GM19193 (cell line): ENCODE data around the gene CAMTA1.

ENCODE experiments used
- POLR2A ChIP-seq: IDR thresholded peaks from 4 replicates; pipeline ENCODE4 v1.6.1; 2011; ENCODE audit not compliant: insufficient read depth, insufficient read length; ENCODE audit errors: extremely low read depth

The CAMTA1 gene

DNA sequence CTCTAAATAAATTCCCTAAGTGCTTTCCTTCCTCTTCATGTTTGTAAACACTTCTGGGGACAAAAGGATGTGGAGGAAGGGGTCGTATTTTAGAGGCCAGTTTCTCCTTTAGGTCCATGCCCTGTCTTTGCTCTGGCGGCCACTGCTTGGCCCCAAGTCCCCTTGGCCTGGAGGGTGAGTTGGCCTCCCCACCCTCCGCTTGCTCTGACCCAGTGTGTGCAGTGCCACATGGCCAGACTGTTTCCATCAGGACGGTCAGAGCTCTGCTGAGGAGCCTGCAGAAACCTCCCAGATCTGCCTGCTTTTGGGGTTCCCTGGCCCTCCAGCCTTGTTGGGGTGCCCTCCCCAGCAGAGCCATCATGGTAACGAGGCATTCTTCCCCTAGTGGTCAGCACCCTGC, 127.8 kb downstream of the CAMTA1 start:
- TF ChIP-seq POLR2A, result no peak

DNA sequence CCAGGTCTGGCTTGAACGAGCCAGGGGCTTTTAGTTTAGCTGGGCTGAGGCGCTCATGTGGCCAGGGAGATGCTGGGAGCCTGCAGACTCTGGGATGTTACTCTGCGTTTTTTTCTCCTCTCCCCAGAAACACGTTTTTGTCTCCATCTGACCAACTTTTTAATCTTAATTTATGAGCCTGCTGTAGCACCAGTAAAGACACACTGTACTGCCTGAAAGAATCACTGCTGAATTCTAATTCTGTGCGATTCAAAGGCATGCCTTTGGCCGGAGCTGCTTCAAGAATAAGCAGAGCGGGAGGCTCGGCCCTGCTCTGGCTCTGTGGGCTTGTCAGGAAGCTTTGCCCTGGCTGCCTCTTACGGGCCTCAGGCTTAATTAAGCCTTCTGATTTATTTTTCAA, 129.5 kb downstream of the CAMTA1 start:
- TF ChIP-seq POLR2A, result no peak

DNA sequence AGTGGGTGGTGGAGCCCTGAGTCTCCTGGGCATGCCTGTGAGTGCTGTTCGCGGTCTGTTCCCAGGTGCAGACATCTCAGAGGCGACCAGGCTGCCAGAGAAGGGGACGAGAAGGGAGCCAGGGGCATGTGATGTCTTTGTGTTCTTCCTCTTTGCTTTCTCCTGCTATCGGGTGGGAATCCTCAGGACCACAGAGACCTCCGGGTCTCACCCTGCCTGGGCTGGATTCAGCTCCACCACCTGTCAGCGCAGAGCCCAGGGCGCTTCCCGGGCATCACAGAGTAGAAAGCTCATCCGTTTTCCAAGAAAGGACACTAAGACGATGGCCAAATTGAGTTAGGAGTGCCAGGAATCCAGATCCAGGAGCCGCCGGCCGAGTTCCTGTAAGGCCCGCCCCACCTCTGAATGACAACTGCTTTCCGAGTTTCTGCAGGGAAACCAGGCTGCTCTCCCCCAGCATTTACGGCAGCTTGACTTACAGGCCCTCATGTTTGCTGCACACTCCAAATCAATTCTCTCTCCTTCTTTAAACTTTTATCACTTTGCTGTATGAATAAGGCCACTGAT, 130.8 kb downstream of the CAMTA1 start:
- TF ChIP-seq POLR2A, result no peak

DNA sequence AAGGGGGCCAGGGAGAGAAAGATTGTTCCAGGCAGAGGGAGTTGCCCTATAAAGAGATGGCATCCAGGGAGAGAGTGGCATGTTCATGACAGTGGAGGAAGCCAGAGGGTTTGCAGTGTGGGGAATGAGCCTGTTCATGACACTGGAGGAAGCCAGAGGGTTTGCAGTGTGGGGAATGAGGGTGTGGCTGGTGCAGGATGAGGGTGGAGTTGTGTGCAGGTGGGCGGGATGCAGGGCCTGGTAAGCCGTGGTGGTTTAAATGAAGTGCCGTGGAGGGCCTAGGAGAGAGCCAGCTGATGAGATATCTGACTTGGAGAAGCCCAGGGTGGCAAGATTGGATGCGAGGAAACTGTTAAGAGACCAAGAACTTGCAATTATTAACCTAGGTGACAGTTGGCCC, 131.8 kb downstream of the CAMTA1 start:
- TF ChIP-seq POLR2A, result no peak

DNA sequence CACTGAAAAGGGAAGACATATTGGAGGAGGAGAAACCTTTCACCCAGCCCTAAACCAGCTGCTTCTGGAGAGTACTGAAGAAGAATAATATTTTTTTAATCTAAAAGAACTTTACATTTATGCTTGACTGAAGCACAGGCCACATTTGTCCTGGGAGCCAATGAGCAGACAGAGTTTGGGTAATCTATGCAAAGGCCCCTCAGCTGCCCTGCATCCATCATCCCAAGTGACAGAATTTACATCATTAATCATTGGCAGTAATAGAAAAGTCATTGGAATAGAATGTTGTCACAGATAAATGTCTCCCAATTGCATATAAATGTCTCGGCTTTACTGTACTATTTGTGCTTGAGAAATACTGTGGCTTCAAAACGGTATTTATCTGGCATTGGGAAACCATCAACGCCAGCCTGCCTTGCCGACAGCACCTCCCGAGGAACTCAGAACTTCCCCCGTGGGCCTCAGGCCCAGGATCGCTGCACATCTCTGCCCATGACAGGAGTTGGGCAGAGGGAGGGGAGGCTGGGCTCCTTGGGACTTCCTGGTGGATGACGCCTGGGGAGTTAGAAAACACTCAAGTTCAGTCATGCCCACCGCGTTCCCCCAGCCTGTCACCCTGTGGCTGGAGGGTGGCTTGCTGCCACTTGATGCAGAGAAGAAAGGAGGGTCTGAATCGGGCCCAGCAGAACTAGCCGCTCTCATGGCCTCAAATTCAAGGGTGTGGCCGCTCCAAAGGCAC, 133.1 kb downstream of the CAMTA1 start:
- TF ChIP-seq POLR2A, result no peak

DNA sequence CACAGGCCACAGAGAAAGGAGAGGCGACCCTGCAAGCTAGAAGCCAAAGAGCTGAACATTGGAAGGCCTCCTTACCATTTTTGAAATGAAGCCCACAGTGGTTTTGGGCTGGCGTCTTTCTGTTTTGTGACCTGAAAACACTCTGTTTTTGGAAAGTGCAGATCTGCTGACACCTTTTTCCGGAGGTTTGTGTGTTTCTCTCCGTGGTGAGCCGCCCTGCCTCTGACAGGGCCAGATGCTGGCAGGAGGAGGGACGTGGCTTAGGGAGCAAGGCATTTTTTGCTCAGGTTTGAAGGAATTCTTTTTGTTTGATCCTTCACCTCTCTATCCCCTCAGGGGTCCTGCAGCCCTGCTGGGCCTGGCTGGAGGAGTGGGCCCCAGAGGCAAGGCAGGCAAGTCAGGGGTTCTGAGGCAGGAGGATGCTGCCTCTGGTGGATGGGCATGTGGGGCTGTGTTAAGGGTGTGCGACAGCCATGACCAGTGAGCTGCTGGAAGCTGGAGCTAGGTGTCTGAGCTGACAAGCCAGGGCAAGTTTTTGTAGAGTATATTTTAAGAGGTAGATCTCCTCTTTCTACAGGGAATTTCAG, 133.8 kb downstream of the CAMTA1 start:
- TF ChIP-seq POLR2A, result no peak

DNA sequence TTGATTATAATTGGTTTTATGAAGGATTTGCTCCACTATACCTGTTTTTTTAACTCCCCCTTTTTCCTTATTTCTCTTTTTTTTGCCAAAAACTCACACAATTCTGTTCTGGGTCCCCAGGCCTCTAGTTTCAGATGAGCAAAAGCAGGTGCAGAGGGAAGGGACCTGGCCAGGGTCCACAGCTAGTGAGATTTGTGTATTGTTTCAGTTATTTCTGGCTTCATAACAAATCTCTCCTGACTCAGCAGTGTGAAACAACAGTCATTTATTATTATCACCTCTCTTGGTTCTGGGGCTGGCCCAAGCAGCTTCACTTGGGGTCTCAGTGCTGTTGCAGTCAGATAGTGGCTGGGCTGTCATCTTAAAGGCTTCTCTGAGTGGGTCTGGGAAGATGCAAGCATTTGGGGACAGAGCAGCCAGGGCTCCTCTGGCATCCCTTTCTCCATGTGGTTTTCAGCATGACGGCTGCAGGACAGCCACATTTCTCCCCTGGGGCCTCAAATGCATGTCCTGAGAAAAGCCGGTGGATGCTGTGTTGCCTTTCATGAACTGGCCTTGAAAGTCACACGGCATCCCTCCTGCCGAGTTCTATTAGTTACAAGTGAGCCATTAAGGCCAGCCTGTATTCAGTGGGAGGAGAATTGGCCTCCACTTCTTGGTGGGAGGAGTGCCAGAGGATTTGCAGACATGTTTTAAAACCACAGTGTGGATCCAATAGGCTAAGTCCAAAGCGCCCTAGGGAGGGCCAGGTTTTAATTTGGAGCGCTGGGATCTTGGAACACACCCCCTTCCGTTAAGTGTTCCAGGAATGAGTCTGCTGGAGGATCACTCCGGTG, 137.1 kb downstream of the CAMTA1 start:
- TF ChIP-seq POLR2A, result no peak

DNA sequence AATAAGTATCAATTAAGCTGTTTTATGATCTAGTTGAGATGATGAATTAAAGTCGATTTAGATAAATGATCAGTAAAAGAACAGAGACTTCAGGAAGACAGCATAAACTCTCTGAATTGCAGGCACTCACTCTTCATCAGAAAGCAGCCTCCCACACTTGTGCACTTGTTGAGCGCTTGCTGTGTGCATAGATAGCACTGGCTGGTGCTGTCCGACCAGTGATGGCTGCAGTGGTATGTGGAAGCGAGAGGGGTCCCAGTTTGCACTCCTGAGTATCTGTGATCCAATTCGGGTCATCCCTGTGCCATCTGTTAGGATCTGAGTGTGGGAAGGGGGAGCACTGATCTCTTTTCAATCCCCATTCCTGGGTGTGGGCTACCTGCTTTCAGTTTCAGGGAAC, 137.8 kb downstream of the CAMTA1 start:
- TF ChIP-seq POLR2A, result no peak

DNA sequence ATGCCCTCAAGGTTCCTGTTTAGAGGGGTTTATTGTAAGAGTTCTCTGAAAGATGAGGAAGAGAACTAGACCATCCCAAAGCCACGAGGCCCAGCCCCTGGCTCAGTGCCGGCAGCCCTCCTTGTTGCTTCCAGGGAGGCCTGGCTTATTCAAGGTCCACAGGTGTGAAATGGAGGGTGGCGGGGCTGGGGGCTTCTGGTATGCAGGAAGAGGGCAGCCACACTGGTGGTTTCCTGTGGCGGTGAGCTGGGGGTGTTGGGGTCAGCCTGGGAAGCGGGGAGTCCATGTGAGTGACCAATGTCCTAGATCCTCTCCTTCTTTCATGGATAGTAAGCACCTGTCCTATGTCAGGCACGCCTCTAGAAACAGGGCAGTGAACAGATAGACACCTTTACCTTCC, 138.2 kb downstream of the CAMTA1 start:
- no peak for TF ChIP-seq POLR2A

DNA sequence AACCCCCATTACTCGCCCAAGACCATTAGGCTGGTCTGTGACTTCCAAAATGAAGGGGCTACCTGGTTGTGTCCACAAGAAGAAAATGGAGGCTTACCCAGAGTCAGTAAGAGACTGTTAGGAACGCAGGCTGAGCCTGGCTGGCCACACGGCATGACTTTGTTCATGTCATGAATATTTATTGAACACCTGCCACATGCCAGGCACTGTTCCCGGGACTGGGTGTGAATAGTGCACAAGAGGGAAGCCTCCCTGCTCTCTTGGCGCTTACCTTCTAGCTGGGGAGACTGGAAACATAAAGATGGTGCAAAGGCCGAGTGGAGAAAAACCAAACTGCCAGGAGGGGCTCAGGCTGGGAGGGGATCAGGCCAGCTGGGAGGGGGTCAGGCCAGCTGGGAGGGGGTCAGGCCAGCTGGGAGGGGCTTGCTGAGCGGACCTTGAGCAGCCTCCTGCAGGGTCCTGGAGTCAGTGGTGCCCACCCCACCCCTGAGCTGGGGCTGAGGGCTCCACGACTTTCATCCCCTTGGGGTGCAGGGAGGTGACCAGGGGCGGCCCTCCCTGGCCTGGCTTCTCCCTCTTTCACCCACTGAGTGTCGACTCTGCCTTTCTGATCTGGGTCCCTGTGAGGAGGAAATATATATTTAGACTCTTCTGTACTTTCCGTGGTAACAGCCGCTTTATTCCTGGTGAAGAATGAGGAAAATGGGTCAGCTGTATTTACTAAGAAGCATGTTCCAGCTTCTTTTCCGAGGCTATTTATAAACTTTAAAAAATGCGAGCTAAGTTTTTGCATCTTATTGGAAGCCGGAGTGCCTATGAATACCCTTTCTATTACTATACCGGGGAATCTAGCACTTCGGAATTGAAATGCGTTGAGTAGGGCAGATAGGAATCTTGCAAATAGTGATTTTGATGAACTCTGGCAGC, 139.0 kb downstream of the CAMTA1 start:
- TF ChIP-seq POLR2A, result no peak

DNA sequence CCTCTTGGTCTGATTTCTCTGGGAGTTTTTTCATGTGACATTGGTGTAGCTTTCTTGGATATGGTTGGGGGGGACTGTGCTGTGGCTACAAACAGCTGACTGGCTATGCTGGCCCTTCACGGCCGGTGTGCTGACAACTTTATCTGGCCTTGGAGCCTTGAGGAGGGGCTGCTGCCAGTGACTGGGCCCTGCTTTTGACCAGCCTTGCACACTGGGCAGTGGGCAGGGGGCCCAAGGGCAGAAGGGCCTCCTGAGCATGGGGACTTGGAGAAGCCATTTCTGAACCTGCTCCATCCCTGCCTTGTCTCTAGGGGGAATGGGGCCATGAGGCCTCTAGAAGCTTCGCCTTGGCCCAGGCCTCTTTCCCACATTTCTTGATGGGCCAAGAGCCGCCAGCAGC, 139.6 kb downstream of the CAMTA1 start:
- no peak for TF ChIP-seq POLR2A

DNA sequence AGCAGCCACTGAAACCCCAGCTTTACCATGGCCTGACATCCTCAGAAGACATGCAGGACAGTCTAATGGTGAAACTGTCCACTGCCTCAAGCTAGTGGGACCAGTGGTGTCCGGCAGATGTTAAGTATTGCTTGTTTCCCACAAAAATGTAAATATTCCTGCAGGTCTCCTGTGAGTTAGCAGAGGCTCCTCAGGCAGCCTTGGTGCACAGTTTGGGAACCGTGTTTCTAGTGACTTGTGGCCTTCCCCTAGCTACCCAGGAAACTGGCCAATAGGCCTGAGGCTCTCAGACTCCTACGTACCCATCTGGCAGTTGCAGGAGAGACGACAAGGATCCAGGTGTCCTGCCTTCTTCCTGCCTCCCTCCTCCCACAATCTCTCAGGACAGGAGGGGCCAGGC, 142.4 kb downstream of the CAMTA1 start:
- no peak for TF ChIP-seq POLR2A

DNA sequence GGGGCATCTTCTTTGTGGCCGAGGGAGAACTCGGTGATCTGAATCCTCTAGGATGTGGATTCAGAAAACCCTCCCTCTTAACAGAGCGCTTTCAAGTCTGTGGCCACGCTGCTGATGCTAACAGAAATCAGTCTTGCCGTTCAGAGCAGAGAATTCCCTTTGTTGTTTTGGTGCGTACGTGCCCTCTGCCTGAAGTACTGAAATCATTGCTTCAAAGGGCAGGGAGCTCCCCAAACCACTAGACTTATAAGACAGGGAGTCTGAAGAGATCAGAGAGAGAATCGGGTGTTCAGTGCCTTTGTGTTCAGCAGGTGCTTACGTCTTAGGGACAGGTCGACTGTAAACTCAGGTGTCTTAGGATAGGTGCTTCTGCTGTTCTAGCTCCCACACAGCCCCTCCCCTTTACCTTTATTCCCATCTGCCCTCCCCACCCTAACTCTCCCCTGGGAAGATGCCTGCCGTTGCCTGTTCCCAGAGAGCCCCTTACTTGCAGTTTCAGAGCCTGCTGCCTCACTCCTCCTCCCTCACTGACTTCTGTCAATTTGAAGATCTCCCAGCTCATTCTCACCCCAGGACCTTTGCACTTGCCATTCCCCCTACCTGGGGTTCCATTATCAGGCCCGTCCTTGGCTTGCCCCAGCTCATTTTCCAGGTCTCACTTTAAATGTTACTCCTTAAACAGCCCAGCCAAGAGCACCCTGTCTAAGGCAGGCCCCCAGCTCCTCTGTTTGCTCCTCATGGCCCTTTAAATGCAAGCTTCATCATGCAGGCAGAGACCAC, 143.0 kb downstream of the CAMTA1 start:
- TF ChIP-seq POLR2A, result no peak

DNA sequence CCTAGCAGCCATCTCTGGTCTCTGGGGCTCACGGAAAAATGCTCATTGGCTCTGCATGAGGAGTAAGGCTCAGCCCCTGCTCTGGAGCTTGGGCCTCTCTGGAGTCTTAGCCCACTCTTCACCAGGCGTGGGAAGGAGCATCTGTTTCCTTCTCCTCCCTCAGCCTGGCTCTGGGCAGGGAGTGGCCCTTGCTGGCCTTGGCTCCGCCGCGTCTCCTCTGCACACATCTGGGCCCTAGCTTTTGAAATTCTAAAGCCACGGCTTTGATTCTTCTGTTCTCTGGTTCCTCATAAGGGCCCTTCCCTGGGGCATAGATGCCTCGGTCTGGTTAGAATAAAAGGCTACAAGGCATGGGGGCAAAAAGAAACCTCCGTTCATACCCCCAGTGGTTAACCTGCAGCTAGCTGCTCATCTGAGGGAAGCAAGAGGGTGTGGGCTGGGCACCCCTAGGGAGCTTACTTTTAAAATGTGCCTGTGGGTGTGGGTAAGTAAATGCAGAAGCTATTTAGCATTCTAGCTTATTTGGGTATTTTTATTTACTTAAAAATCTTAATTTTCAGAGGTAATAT, 145.6 kb downstream of the CAMTA1 start:
- TF ChIP-seq POLR2A, result no peak

DNA sequence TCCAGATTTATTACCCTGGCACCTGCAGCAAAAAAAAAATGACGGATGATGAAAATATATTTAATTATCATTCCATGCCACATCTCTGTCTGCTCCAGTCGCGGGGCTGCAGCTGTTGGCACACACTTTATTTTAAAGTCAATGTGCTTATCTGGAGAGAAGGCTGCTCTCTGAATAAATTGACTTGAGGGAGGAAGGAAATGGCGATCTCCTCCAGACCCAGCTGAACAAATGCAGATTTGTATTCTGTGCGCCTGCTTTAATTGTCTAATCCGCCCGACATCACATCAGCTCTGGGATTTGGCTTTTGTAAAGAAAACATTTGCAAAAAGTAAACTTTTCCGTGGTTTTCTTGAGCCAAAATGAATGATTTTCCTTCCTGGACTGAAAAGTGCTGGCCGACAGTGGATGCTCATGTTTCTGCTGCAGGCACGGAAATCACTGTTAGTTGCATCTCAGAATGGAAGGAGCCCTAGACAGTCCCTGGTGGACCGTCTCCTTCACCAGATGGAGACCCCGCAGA, 150.2 kb downstream of the CAMTA1 start:
- no peak for TF ChIP-seq POLR2A
